PC-3 (cell line): ENCODE measurements around the gene GATM. TPM values are rescaled to one million over a fixed set of nuclear protein-coding genes. Genes with fewer than 3 reads are reported as not detected.

Experiments used
- ATAC-seq: fragments of 200-7000 bp; cut with Tn5 transposase; 2 replicates; pipeline ENCODE4 v1.9.1; 2020; ENCODE audit warnings: mild to moderate bottlenecking, moderate library complexity
- Bru-seq: library from RNA; stranded (reverse); fragments of 400-500 nt; gene quantifications from one replicate; lab custom pipeline; 2021; lab: Mats Ljungman, UMichigan
- BruChase-seq, 2 experiments: library from RNA; stranded (reverse); fragments of 400-500 nt; gene quantifications; one replicate each; lab custom pipeline; 2021; lab: Mats Ljungman, UMichigan
- BruUV-seq: library from RNA; stranded (reverse); fragments of 400-500 nt; replicated peaks from 2 replicates; lab custom pipeline; 2021; lab: Mats Ljungman, UMichigan
- CTCF ChIA-PET: fragments of 300-600 bp; sonication (Branson Sonifier 250); formaldehyde crosslinking; loops from one replicate; lab custom pipeline; 2022; ENCODE audit warnings: antibody characterized with exemption; lab: Charles Lee
- POLR2A ChIA-PET: fragments of 300-600 bp; sonication (Branson Sonifier 250); formaldehyde crosslinking; loops from one replicate; lab custom pipeline; 2022; ENCODE audit warnings: antibody characterized with exemption; ENCODE audit not compliant: unreplicated experiment; lab: Charles Lee
- DNase-seq: peaks from one replicate; pipeline ENCODE4 v3.0.0-alpha.2; 2015
- H2AFZ ChIP-seq: fragments of 300-600 bp; sonication (generic); 2 replicates; pipeline ENCODE4 v1.6.0; 2016; ENCODE audit warnings: antibody characterized with exemption, low read length
- H3F3A ChIP-seq: fragments of 300-600 bp; sonication (generic); one replicate; pipeline ENCODE4 v1.6.0; 2017; ENCODE audit warnings: antibody characterized with exemption, low read length, control low read depth, mild to moderate bottlenecking; ENCODE audit not compliant: unreplicated experiment
- H3K27ac ChIP-seq: fragments of 300-600 bp; sonication (generic); 2 replicates; pipeline ENCODE4 v1.5.1; 2016; ENCODE audit warnings: mild to moderate bottlenecking, low read length
- H3K27me3 ChIP-seq: fragments of 300-600 bp; sonication (generic); 2 replicates; pipeline ENCODE4 v1.6.1; 2016; ENCODE audit warnings: low read length, mixed read lengths
- H3K36me3 ChIP-seq: fragments of 300-600 bp; sonication (generic); 2 replicates; pipeline ENCODE4 v1.6.1; 2016; ENCODE audit warnings: low read depth, mixed run types, low read length, mixed read lengths
- H3K4me1 ChIP-seq: fragments of 300-600 bp; sonication (generic); 2 replicates; pipeline ENCODE4 v1.5.1; 2016; ENCODE audit warnings: low read length; ENCODE audit not compliant: insufficient read depth
- H3K4me2 ChIP-seq: fragments of 300-600 bp; sonication (generic); 2 replicates; pipeline ENCODE4 v1.6.0; 2016; ENCODE audit warnings: low read length
- H3K4me3 ChIP-seq: fragments of 300-600 bp; sonication (generic); 2 replicates; pipeline ENCODE4 v1.5.1; 2016; ENCODE audit warnings: mild to moderate bottlenecking, low read length, mixed read lengths
- H3K79me2 ChIP-seq: fragments of 300-600 bp; sonication (generic); 2 replicates; pipeline ENCODE4 v1.6.1; 2017; ENCODE audit warnings: low read length, mixed read lengths
- H3K9ac ChIP-seq: fragments of 300-600 bp; sonication (generic); 2 replicates; pipeline ENCODE4 v1.6.0; 2016; ENCODE audit warnings: mild to moderate bottlenecking, low read length
- H3K9me2 ChIP-seq: fragments of 300-600 bp; sonication (generic); replicated peaks from 2 replicates; pipeline ENCODE4 v1.6.1; 2016; ENCODE audit warnings: mixed run types, low read length, mixed read lengths
- H3K9me3 ChIP-seq: fragments of 300-600 bp; sonication (generic); 2 replicates; pipeline ENCODE4 v1.6.1; 2016; ENCODE audit warnings: low read length, mixed read lengths
- H4K20me1 ChIP-seq: fragments of 300-600 bp; sonication (generic); 2 replicates; pipeline ENCODE4 v1.6.1; 2016; ENCODE audit warnings: low read length, mixed read lengths
- CTCF ChIP-seq: fragments of 300-600 bp; sonication (generic); conservative IDR thresholded peaks from 2 replicates; pipeline ENCODE4 v1.5.1; 2017; ENCODE audit warnings: antibody characterized with exemption, low read depth, mild to moderate bottlenecking, low read length
- EZH2 ChIP-seq: fragments of 300-600 bp; sonication (generic); IDR thresholded peaks from one replicate; pipeline ENCODE4 v1.6.1; 2017; ENCODE audit warnings: antibody characterized with exemption, mild to moderate bottlenecking, low read length; ENCODE audit not compliant: unreplicated experiment
- EZH2phosphoT487 ChIP-seq: fragments of 300-600 bp; sonication (generic); IDR thresholded peaks from 2 replicates; pipeline ENCODE4 v1.6.1; 2018; ENCODE audit warnings: mild to moderate bottlenecking, antibody characterized with exemption, low read length, borderline replicate concordance
- intact Hi-C: fragments of 100-400 bp; cut with micrococcal nuclease; formaldehyde crosslinking; loops from 2 replicates; pipeline ENCODE4 v1.9.0; 2023
- long read RNA-seq: library from polyadenylated mRNA; unstranded; transcript quantifications from one replicate; pipeline ENCODE4 v2.0.0, GENCODE V29; 2021; ENCODE audit not compliant: unreplicated experiment
- total RNA-seq: library from RNA; depleted of rRNA; stranded (reverse); fragments of >200 nt; gene quantifications from 2 replicates; pipeline ENCODE4 v1.2.3, GENCODE V29; 2014; rRNA removed

The GATM gene
- 0.86 and 0.87 TPM in 2 replicates for total RNA-seq
- Bru-seq, nascent RNA = percentile 13 among the genes with signal in this experiment
- BruChase-seq, experiment 1, labeled RNA remaining after a 6-hour chase = percentile 5 among the genes with signal in this experiment
- BruChase-seq, experiment 2, labeled RNA remaining after a 2-hour chase = percentile 15 among the genes with signal in this experiment
- long read RNA-seq, partial matches to known transcripts = 0 of 2 reads
- long read RNA-seq, other reads (novel, unspliced or antisense) = 2 of 2 reads

- Histone ChIP-seq H2AFZ (peak within 1 kb of the TSS; percentile 84), H3K79me2 (no peaks in the 10 kb centered on the region), H4K20me1 (no peaks in the 10 kb centered on the region), H3F3A (no peaks in the 10 kb centered on the region), H3K27me3 (peaks cover 22% of the 10 kb centered on the region), H3K36me3 (no peaks in the 10 kb centered on the region), H3K27ac (no peak within 1 kb of the TSS), H3K4me2 (peak within 1 kb of the TSS; percentile 89), H3K9me2 (no peaks in the 10 kb centered on the region), H3K4me1 (peaks cover 6% of the 10 kb centered on the region), H3K4me3 (peak within 1 kb of the TSS; percentile 64), H3K9ac (no peak within 1 kb of the TSS), H3K9me3 (no peaks in the 10 kb centered on the region)
- POLR2A ChIA-PET = interaction anchor here (0.5 to 0.6 kb wide), 2 partner anchors 8 to 89 kb away, joined by 3 read pairs; no protein-coding TSS in a partner anchor
- no TSS peak for BruUV-seq
- TF ChIP-seq CTCF (peak; percentile 57), EZH2 (no peak), EZH2phosphoT487 (no peak)
- intact Hi-C loops = loop anchor here (2.0 kb wide), 1 partner anchor 20 kb away; no protein-coding TSS in a partner anchor
- ATAC-seq (peak; percentile 96), DNase-seq (peak; percentile 75)
- CTCF ChIA-PET = interaction anchor here (0.6 kb wide), 1 partner anchor 73 kb away, joined by 3 read pairs; no protein-coding TSS in a partner anchor
Observed at GRCh38 chr15:45378149-45378912, at the start of gene GATM. TSS of gene GATM (minus strand) at chr15:45378544. CDS start at chr15:45378453, 91 bp downstream.

GRCh38 chr15:45427085-45427484 is 48.7 kb upstream of the GATM start:
- ChIA-PET POLR2A (no interaction called here), CTCF (no interaction called here)
- no peak overlapping the region for H3K4me2 ChIP-seq
- H3K27ac ChIP-seq = no peak overlapping the region
- H2AFZ ChIP-seq = no peak overlapping the region
- H3K27me3 ChIP-seq = no peaks in the 10 kb centered on the region
- H4K20me1 ChIP-seq = no peaks in the 10 kb centered on the region
- 0 out of 2 replicates have a peak, but pooled peaks cover 6% of the 10 kb centered on the region for H3K36me3 ChIP-seq
- TF ChIP-seq EZH2 (no peak), EZH2phosphoT487 (no peak), CTCF (no peak)
- intact Hi-C loops = no loop called here
- H3K9ac ChIP-seq = no peak overlapping the region
- no peaks in the 10 kb centered on the region for H3K9me3 ChIP-seq
- H3K9me2 ChIP-seq = no peaks in the 10 kb centered on the region
- BruUV-seq = no TSS peak
- H3K4me1 ChIP-seq = peaks cover 14% of the 10 kb centered on the region; the same call in 1 of the 2 replicates
- H3K4me3 ChIP-seq = no peak overlapping the region
- DNase-seq = no peak
- no peaks in the 10 kb centered on the region for H3K79me2 ChIP-seq
- no peak for ATAC-seq
- no peaks in the 10 kb centered on the region for H3F3A ChIP-seq
